NCI-H2171 (cell line): Measurements from ENCODE around the gene EPHA6.
"Not testable (repeated sequence)": the region's sequence is repeated elsewhere in the genome, so short reads cannot be mapped to it uniquely, and the experiment has no call there.

Experiments used
- DNase-seq: peaks from one replicate; lab custom pipeline; 2025; lab: John Stamatoyannopoulos, UW

EPHA6 gene

DNA sequence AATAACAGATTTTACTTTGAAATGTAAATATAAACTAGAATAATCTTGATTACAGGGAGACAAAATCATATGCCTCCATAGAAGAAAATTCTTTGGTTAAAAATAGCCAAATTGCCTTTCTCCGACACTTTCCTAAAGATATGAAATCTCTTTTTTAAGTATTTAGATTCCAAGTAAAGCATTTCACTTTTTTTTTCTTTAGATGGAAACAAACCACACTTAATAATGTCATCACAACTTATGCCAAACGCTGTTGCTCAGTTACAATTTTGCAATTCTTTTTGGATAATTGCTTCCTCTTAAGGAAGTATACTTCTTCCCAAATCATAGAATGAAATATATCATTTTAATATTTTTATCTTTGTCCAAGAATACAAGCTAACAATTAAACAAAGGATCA, 656.1 kb downstream of the EPHA6 start:
- no peak for DNase-seq

DNA sequence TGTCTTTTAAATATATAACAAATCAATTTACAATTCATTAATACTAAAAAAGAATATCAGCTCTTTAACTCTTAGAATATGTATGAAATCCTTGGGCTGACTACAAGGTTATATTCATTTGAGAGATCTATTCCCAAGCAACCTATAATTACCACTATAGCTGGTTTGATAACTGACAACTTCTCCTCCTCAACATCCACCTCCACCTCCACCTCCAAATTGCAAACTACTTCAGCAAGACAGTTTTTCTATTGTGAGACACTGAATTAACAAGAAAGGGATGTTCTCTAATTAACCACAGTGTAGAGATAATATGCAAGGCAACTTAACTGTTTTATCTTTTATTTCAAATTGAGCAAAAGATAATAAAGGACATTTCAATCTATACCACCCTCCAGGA, 665.3 kb downstream of the EPHA6 start:
- DNase-seq, result no peak

DNA sequence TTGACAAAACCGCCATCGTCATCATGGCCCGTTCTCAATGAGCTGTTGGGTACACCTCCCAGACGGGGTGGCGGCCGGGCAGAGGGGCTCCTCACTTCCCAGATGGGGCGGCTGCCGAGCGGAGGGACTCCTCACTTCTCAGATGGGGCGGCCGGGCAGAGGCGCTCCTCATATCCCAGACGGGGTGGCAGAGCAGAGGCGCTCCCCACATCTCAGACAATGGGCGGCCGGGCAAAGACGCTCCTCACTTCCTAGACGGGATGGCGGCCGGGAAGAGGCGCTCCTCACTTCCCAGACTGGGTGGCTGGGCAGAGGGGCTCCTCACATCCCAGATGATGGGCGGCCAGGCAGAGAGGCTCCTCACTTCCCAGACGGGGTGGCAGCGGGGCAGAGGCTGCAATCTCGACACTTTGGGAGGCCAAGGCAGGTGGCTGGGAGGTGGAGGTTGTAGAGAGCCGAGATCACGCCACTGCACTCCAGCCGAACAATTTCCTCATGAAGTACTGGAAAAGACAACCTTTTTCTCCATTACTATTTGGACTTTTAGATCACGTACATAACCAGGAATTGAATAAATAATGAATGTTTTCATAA, 666.4 kb downstream of the EPHA6 start:
- DNase-seq, result not testable (repeated sequence)

DNA sequence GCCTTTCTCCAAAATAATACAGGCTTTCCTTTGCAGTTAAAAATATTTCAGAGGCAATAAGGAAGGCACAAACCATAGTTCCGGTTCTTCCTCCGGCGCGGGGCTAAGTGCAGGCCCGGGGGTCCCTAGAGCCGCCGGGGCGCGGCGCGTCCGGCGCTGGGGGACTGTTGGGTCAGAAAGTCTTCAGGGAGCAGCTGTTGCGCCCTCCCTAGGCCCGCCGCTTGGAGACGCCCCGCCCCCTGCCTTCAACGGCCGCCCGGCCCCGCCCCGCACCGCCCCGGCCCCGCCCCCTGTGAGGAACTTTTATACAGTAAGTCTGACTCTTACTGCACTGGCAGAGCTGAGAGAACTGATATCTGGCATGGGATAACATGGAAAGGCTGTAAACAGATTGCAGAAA, 667.0 kb downstream of the EPHA6 start:
- no peak for DNase-seq

DNA sequence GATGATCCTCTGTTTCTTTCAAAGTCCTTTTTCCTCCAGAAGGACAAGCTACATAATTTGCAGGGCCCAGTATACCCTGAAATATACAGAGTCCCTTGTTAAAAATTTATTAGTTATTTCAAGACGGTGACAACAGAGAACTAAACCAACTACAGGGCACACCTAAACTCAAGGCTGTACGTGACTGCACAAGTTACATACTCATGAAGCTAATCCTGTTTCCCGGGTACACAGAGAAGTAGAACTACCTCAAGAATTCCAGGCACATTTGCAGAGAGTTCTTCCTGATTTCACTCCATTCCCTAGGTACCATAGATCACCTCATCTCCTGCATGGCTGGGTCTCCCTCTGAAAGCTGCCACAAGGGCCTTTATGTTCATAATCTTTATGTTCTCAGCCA, 670.8 kb downstream of the EPHA6 start:
- DNase-seq, result no peak

DNA sequence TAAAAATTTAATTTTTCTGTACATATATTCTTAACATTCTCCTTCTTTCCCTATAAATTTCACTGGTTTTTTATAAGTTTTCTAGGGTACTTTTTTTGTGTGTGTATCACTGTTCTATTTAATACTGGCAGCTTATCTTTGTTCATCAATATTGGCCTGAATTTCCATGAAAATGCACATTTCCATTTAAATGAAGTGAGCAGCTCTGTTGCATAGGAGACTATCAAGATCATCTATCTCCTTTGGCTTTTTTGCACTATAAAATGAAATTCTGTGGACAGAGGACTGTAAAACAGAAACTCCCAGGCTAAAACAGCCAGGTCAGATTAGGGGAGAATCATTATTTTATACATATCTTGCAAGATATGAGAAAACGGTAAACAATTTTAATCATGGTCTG, 673.2 kb downstream of the EPHA6 start:
- DNase-seq, result no peak

DNA sequence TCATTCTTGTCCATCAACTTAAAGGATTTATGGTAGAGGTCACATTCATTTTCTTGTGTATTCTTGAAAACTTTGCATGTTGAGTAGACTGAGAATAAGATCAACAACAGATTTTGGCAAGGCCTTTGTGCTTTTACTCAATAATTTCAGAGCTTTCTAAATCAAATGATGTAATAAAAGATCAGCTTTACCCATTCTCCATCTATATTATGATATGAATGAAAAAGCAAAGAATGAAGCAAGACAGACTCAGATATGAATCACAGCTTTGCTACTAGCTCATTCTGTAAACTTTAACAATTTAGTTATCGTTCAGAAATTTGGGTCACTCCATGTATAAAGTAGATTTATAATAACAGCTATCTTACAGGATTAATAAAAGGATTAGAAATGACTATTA, 674.3 kb downstream of the EPHA6 start:
- DNase-seq, result no peak

DNA sequence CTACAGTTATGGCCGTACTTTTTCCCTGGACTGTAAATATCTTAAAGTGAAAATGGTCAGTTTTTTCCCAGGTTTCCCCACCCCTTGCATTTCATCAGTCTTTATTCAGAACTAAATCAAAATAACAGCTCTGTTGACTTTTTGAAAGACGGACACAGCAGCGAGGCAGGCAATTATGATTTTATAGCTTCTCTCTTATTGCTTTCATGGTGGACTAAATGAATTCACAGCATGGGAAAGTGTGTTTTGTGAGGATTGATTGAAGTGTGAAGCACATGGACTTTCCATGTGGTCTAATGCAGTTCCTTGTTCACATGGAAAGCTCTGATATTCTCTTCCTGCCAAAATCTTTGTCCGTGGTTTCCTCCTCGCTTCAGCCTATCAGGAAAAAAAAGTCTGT, 681.5 kb downstream of the EPHA6 start:
- no peak for DNase-seq

DNA sequence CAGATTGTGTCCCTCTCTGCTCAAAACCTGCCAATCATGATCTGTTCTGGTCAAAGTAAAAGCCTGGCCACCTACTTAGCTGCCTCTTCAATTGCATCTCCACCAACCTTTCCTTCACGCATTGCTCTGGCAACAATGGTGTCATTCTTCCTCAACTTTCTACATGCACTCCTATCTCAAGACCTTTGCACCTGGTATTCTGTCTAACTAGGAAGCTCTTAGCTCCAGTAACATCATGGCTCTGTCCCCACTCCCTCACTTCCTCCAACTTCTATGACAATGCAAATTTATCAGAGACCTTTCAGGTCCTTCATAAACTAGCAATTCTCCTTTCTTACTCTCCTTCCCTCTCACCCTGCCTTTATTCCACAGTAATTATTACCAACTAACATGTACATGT, 682.7 kb downstream of the EPHA6 start:
- DNase-seq, result no peak

DNA sequence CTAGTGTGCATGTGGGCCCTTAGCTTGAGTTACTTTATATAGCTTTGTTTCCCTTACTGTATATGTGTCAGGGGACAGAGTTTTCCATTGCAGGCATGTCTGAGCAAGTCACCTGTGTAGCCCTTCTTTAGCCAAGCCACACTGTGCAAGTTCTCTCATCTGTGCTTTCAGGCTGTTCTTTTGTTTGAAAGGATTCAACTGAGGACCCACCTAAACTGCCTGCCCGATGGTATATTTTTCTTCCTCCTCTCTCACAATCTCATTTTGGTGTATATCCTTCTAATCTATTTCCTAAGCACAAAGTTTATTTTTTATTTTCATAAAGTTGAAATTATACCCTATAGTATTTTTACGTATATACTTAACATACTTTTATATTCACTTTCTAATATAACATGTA, 690.1 kb downstream of the EPHA6 start:
- no peak for DNase-seq

DNA sequence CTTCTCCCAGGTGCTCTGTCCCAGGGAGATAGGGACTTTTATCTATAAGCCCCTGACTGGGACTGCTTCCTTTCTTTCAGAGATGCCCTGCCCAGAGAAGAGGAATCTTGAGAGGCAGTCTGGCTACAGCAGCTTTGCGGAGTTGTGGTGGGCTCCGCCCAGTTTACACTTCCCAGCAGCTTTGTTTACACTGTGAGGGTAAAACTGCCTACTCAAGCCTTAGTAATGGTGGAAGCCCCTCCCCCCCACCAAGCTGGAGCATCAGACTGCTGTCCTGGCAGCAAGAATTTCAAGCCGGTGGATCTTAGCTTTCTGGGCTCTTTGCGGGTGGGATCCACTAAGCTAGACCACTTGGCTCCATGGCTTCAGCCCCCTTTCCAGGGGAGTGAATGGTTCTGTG, 696.4 kb downstream of the EPHA6 start:
- DNase-seq, result no peak

DNA sequence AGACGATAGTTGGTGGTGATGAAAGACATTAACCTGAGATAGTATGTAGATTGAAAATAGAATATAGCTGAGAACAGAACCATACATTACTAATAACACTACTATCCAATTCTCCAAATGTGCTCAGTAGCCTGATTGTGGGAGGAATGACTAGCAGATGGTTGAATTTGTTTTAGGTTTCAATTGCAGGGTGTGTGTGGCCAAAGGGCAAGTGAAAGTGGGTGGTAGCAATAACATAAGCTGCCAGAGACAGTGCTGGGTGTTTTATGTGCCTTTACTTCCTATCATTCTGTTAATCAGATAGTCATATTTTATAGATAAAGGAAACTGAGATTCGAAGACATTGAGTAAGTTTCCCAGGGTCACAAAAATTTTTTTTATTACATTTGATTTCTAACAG, 700.7 kb downstream of the EPHA6 start:
- no peak for DNase-seq

DNA sequence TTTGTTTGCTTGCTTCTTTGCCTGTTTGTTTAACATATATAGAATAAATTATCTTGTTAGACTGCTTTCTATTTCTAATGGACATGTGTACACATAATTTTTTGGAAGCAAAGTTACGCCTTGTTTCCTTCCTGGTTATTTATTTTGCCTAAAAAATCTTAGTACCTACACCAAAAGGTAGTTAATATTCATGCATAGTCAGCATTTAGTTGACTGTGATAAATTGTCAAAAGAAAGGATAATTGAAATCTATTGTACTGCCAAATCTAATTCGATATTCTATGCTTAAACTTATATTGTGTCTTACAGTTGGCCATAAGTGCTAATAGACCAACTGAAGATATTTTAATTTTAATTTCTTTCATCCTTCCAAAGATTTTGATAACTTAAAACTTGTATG, 716.3 kb downstream of the EPHA6 start:
- no peak for DNase-seq

DNA sequence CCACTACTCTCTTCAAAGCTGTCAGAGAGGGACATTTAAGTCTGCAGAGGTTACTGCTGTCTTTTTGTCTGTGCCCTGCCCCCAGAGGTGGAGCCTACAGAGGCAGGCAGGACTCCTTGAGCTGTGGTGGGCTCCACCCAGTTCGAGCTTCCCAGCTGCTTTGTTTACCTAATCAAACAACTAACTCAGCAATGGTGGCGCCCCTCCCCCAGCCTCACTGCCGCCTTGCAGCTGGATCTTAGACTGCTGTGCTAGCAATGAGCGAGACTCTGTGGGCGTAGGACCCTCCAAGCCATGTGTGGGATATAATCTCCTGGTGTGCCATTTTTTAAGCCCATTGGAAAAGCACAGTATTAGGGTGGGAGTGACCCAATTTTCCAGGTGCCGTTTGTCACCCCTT, 733.2 kb downstream of the EPHA6 start:
- not testable (repeated sequence) for DNase-seq

DNA sequence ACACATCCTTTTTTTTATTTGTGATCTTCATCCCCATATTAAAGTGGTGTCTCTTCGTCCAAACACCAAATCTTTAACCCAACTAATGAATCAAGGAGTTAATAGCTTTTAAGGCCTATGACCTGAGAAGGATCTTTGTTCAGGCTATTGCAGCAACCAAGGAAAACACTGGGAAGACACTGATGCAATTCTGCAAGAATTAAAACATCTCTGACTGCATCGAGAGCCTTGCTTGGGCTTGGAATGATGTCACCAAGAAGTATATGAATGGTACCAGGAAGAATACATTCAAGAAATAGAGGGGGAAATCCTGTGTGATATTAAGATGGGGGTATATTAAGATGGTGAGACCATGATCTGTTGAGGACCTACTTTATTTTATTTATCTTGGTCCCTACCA, 736.0 kb downstream of the EPHA6 start:
- no peak for DNase-seq

DNA sequence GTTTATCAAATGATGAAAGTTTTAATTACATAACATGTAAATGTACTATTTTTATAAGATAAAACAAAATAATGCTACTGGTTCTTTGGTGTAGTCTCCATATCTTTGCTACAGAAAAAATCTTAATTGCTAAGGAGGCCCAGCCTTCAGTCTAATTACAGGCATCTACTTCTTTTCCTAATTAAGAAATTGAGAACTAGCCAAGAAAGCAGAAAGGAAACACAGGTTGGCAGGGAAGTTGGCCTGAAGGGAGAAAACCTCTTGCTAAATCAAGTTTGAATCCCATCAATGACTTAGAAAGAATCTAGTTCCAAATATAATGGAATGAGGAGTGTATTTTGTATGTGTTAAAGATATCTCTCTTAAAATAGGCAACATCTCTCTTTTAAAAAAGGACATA, 737.8 kb downstream of the EPHA6 start:
- no peak for DNase-seq

DNA sequence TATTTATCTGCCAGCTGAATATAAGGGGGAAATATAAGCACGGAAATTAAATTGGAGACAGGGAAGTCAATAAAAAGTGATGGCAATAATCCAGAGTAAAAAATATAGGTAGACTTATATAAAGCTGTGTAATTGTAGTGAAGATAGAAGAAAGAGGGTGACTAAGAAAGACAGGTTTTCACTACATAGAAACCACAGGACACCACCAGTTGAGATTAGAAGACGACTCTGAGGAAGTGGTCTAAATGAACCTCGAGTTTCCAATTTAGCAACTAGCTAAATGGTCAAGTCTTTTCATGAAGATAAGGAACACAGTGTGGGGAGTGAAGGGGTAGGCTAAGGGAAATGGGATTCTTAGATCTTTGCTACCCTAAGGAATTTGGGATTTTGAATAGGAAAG, 761.3 kb downstream of the EPHA6 start:
- DNase-seq, result no peak

DNA sequence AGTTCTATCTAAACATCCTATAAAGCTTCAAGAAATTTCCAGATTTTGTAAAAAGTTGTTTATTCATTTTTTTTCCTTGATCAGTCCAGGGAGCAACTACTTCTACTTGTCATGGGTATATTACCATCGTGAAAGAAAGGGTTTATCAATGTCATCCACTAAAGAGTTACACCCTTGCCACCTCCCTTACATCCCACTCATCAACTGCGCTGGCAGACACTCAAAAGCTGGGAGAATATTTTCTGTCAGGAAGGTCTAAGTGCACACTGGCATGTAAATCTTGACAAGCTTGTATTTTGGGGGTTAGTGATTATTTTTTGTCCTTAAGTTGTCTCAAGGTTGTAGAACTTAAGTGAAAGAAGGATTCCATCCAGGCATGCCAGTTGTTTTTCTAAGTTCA, 761.8 kb downstream of the EPHA6 start:
- DNase-seq, result no peak

DNA sequence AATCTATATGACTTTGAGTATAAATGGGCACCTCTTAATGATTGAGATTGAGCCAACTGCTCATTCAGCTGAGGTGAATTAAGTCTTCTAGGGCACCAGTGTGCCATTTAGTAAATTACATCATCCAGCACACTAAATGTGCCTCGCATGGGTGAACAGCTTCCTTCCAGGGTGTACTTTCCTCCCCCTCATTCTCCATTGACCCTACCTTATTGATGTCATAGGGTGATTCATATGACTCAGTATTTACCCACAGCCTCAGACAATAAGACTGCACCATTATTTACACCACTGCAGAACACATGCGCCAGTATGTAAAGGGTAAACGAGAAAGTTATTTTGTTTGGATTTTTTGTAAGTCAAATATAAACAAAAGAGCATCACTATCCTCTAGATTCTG, 765.0 kb downstream of the EPHA6 start:
- DNase-seq, result no peak

DNA sequence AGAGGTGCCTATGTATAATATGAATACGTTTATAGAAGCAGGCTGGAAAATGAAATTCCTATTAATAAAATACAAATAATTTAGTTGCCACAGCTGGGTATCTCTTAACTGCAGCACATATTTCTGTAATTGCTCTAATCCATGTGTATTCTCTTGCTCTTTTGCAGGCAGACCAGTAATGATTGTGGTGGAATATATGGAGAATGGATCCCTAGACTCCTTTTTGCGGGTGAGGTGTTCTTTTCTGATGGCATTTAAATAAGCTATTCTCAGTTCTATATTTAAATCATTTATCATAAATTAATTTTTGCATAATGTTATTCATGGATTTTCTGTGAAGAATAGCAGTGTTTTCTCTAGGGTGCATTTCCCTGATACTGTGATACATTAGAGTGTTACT, 796.2 kb downstream of the EPHA6 start:
- DNase-seq, result no peak

DNA sequence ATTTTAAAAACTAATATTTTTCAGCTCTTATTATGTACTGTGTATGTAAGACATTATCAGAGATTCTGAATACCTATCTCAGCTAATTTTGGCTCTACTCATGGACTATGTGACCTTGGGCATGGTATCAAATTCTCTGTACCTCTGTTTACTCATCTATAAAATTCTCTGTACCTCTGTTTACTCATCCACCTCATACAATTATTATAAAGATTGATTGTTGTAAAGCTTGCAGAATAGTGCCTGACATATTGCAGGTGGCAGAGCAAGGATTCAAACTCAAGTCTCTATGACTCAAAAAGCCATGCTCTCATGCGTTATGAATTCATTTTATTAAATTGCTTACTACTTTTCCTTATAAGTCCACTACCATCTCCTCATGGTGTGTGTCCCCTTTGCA, 798.2 kb downstream of the EPHA6 start:
- no peak for DNase-seq

DNA sequence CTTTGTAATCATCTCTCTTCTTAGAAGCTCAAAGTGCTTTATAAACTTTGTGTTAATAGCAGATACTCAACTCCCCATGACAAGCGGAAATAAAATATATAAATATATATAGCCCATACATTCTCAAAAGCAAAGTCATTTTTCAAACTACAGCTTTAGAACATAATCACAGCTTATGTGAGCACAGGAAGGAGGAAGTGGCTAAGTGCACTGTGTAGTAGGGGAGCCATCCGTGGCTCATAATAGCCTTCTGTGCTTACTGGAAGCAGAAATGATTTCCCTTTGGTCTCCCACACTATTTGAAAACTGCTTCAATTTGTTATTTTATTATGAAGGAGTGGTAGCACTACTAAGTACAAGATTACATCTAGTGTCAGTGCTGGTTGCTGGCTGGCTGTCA, 798.7 kb downstream of the EPHA6 start:
- DNase-seq, result no peak

DNA sequence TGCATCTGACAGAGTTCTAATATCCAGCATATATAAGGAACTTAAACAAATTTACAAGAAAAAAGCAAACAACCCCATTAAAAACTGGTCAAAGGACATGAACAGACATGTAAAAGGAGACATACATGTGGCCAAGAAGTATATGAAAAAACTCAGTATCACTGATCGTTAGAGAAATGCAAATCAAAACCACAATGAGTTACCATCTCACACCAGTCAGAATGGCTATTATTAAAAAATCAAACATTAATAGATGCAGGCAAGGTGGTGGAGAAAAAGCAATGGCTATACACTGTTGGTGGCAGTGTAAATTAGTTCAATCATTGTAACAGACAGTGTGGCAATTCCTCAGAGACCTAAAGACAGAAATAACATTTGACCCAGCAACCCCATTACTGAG, 806.1 kb downstream of the EPHA6 start:
- DNase-seq, result not testable (repeated sequence)

DNA sequence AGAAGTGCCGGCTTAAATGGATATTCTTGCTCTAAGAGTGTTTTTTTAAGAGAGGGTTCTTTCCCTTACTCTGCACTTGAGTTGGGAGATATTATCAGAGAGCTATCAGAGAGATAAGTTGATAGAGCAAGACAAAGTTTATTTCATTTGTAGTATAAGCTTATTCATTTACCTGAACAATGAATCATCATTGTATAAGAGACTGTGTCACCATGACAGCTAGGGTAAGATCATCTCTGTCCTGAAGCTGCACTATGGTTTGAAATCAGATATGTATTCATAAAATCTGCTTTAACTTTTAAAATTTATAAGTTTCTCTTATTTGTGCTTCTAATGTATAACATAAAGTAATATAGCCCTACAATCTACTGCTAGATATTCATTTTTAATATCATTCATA, 822.1 kb downstream of the EPHA6 start:
- DNase-seq, result no peak

DNA sequence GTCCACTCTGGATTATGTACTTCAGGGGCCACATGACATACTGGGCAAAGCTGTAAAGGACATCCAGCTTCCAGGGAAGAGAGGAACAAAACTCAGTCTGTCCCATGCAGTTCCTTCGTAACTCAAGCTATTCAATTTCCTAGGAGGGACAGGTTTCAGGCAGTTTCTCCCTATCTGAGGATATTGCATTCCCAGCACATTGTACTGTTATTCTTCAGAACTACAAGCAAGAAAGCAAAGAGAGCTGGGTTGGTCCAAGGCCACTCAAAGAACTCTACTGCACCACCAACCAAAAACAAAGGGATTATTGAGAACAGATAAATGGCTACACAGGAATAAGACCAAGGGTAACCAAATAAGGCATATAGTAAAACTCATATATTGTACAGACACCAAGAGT, 832.5 kb downstream of the EPHA6 start:
- DNase-seq, result no peak
